Dermis microvascular lymphatic vessel endothelial cell (primary cell): ENCODE data around the gene KCTD12. TPM values are rescaled to one million over a fixed set of nuclear protein-coding genes. Genes with fewer than 3 reads are reported as not detected.

Experiments
- DNase-seq, 2 donors: peaks; one replicate each; pipeline versions ENCODE4 v3.0.0 to v3.0.0-alpha.2; 2010; ENCODE audit warnings: low read depth in 2 of 2
- total RNA-seq: library from RNA; depleted of rRNA; stranded (reverse); fragments of >200 nt; gene quantifications from 2 replicates; pipeline ENCODE4 v1.2.1, GENCODE V29; 2014

Gene KCTD12
- total RNA-seq, 1 donor from 2014 or later, result 142 TPM

DNA sequence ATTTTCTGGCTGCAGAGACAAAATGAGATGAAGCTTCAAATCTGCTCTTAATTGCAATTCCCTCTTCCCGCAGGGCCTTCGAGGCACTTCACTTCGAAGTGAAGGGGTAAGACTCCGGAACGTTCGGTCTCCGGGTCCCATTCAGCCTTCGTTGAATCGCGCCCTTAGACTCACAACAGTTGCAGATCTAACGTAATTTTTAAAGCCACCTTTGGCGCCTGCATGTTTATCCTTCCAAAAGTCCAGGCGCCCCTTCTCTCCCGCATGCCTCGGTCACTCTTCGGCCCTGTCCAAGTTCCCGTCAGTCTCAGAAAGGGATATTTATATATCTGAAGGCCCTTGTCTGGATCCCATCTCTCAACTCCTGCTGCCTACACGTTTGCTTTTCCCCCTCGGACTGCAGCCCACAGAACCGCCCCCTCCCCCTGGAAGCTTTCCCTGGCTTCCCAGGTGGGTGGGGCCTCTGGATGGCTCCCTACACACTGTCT, 915 bp upstream of the KCTD12 start:
- DNase-seq, result no peak

DNA sequence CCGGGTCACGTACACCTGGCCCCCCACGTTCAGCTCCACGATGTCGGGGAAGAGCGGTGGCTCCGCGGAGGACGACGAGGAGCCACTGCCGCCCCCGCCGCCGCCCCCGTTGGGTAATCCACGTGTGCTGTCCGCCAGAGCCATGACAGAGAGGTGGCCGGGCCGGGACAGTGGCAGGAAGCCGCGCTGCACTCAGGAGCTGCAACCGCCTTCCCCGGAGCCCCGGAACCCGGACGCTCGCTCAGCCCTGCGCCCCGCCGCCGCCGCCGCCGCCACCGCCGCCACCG, 257 bp downstream of the KCTD12 start:
- no peak for DNase-seq

DNA sequence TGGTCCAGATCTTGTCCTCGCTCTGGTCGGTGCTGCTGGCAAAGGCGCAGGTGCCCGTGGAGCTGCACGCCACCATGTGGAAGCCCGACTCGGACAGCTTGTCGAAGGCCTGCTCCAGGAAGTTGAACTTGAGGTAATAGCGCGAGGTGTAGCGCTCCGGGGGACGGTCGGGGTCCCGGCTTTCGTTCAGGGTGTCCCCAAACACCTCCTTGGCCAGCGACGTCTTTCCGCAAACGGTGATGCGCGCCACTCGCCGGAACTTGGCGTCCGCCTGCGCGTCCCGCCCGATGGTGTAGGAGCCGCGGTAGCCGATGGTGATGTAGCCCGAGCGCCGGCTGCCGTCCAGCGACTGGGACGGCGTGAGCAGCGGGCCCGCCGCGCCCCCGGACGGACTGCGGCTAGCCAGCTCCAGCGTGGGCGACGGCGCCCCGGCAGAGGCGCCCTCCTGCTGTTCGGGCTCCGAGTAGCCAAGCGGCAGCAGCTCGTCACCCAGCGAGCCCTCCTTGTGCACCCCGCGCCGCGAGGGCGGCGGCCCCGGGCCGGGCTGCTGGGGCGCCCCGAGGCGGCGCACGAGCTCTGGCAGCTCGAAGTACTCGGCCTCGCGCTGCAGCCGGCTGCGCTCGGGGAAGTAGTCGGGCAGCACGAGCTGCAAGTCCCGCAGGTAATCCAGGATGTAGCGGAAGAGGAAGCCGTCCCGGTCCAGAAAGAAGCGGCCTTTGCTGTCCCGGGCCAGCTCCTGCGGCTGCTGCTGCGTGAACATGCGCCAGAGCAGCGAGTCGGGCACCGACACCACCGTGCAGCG, 801 bp downstream of the KCTD12 start:
- DNase-seq, result peak; percentile 55 to 84

GRCh38 chr13:76884907-76885202, 1.4 kb downstream of the KCTD12 start:
- DNase-seq, result no peak

DNA sequence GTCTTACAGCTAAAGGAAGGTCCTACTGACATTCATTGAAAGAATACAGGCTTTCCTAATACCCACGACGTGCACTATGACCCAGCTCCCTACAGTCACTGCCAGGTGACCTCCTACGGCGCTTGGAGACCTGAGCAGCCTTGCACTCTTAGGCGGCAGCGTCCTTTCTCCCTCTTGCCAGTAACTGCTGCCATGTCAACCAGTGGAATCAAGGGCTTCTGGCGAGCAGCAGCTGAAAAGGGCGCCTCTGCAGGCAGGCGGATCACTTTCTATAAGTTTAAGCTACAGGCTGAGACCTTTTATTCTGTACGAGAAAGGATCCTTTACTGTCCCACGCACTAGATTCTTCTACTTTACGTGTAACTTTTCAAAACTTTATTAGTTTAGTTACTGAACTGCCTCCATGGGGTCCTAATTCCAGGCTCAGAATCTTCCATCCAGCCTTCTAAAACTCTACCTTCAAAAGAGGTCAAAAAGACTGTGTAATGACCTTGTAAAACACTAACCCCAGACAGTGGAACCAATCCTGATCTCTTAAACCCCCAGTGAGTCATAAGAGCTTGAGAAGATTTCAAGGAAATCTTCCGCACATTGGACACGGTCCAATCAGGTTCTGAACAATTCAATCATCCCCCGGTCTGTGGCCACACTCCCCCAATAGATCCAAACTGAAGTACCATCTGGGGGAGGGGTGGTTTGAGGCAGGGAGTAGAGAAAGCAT, 1.9 kb downstream of the KCTD12 start:
- peak; percentile 51 to 76 for DNase-seq

DNA sequence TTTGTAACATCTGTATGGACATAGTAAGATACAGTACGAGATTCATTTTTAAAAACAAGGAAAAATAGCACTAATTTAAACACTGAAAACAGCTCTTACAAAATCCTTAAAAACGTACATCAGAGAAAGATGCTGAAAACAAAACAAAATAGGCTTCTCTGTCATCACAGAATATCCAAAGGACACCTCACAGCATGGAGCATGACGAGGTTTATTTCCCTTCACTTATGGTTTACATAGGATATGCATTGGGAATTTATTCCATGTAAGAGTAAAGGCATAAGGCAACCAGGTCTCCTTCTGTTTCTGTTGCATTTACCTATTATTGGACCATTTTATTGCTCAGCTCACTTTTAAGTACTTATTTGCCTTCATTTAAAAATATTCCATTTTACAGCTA, 3.0 kb downstream of the KCTD12 start:
- no peak for DNase-seq

DNA sequence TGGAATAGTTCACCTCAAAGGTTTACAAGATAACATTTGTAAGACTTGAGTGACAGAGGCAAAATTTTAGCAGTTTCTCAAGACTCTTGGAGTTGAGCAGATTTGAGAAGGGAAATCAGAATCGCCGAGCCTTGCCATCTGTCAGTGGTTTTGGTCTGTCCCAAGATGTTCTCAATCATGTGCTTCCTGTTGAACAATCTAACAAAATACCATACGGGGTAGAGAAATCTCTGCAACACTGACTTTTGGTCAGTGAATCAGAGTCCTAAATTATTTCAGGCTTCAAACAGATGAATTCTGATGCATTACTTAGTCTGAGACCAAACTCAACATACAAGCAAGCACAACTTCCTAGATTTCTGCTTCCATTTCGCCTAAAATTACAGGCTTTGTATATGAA, 3.8 kb downstream of the KCTD12 start:
- DNase-seq, result peak in 1 of 2 donors; percentile 55

DNA sequence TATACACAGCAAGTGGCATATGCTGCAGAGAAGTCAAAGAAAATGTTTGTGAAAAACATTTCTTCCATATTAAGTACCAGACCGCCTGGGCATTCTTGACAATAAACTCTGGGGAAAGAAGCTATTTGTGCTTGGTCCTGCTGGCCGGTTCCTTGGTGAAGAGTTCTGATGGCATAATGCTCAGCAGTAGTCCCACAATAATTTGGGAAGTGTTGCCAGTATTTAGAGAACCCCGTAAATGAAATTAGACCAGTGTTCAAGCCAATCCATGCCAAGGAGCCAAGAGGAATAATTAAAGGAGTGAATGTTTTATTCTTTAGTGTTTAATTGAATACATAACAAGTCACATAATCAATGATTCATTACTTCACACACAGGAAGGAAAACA, 6.3 kb downstream of the KCTD12 start:
- no peak for DNase-seq

DNA sequence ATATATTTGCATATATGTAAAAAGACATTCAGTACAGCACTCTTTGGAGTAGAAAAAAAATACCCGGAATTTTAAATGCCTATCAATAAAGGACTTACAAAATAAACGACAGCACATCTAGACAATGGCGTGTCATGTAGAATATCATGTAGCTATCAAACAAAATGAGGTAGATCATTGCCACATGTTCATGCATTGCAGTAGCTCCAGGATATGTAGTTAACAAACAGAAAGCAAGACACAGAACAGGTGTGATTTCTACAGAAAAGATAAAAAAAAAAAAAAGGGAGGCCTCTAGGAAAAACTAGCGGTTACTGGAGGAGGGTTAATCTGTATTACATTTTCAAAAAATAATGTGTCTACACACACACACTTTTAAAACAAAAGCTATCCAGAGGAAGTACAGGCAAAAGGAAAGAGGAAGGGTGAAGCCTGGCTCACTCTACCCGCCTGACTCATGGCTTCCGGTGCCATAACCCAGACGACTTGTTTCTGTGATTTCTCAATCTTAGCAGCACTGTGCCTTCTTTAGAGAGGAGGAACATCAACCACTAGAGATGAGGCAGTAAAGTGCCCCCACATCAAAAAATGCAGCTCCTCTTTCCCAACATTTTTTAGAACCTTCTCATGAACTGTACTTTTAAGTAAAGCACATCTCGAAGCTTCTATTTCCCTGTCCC, 6.9 kb downstream of the KCTD12 start:
- peak; percentile 78 to 95 for DNase-seq

DNA sequence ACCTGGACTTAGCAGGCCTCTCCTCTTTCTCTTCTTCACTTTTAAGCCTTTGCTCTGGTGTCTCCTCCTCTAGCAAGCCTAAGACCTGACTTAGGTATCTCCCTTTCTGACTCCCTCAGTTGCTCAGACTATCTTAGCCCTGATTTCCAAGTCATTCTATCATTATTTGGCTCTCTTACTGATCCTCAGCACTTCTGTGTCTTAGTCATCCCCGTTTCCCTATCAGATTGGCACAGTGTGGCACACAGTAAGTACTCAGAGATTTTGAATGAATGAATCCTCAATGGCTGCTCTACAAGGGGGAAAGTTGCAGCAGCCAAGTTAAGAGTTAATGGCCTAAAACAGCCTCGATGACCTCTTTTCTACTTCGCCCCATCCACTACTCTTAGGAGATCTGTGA, 8.2 kb downstream of the KCTD12 start:
- DNase-seq, result peak in 1 of 2 donors; percentile 48

- DNase-seq, result no peak
Measured at GRCh38 chr13:76875271-76875815, 10.9 kb downstream of the KCTD12 start.

DNA sequence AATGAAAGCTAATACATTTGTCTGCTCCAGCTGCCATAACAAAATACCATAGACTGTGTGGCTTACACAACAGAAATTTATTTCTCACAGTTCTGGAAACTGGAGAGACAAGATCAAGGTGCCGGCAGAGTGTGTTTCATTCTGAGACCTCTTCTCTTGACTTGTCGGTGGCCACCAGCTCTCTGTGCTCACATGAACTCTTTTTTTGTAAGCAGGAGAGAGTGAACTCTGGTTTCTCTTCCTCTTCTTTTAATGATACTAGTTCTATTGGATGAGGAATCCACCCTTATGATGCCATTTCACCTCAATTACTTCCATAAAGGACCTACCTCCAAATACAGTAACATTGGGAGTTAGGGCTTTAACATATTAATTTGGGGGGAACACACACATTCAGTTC, 11.7 kb downstream of the KCTD12 start:
- no peak for DNase-seq

- DNase-seq, result no peak
Measured at GRCh38 chr13:76873445-76873844, 12.8 kb downstream of the KCTD12 start.

- DNase-seq, result no peak
Measured at GRCh38 chr13:76872675-76873074, 13.5 kb downstream of the KCTD12 start.

GRCh38 chr13:76871432-76871831, 14.8 kb downstream of the KCTD12 start:
- DNase-seq, result no peak

DNA sequence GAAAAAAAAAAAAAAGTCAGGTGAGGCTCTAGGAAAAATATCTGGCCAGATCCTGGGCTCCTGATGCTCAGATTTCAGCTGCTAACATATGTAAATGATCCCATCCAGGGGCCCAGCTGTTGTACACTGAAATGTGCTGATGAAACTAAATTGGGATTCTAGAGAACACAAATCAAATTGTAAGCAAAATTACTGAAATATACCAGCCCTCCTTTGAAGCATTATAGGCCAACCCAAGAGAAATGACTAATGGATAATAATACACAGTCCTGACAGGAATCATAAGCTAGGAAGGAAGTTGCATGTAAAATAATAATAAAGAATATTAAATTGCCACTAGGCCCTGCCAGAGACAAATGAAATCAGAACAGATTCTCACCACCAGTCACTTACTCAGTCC, 17.8 kb downstream of the KCTD12 start:
- peak; percentile 65 to 70 for DNase-seq

GRCh38 chr13:76865996-76866503, 20.2 kb downstream of the KCTD12 start:
- peak in 1 of 2 donors; percentile 68 for DNase-seq

DNA sequence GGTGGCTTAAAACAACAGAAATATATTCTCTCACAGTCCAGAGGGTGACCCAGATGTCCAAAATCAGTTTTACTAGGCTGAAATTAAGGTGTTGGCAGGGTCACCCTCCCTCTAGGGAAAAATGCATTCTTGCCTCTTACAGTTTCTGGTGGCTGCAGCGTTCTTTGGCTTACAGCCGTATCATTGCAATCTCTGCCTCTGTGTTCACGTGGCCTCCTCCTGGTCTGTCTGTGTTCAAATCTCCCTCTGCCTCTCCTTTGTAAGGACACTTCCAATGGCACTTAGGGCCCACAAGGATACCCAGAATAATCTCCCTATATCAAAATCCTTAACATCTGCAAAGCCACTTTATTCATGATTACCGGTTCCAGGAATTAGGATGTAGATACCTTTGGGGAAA, 21.1 kb downstream of the KCTD12 start:
- DNase-seq, result no peak

GRCh38 chr13:76864259-76864658, 21.9 kb downstream of the KCTD12 start:
- DNase-seq, result peak in 1 of 2 donors; percentile 63

- DNase-seq, result no peak
Measured at GRCh38 chr13:76863022-76863421, 23.2 kb downstream of the KCTD12 start.

DNA sequence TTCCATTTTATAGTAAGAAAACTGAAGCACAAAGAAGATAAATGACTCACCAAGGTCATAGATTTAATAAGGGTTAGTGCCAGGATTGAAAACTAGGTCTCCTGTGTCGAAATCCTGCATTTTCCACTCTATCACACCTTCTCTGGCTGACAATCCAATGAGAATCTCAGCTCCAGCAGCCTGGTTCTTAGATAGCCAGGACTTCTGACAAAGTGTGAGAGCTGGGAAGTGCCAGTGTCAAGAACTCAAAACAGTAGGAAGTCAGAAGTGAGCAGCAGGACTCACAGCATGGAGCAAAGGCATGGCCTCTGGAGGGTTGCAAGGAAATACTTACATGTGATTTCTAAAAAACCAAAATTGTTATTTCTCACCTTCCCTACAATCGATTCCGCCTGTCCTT, 24.3 kb downstream of the KCTD12 start:
- no peak for DNase-seq

DNA sequence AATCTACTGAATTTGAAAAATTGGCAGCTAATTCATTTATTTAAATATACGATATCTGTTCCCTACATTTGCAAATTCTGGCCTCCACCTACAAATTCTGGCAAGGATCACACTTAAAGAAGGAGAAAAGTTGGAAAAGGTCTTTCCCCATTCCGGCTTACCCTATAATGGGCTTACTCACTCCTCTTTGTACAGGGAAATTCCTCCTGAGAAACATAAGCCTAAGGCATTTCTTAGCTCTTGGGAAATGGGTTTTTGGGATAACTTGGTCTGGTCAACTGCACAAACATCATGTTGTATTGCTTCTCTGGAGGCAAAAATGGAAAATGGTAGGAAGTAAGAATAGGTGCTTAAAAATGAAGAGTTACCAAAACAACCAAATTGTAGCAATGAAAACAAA, 25.5 kb downstream of the KCTD12 start:
- no peak for DNase-seq
